Liver (tissue), 9 donors: ENCODE results near the gene DDAH2. TPM values are rescaled to one million over a fixed set of nuclear protein-coding genes. Genes with fewer than 3 reads are reported as not detected.

Experiments used
- DNase-seq: peaks from one replicate; pipeline ENCODE4 v3.0.0-alpha.2; 2017; ENCODE audit warnings: low spot score
- H3K27ac ChIP-seq, 2 donors: one replicate each; pipeline ENCODE4 v1.7.0; 2013; ENCODE audit warnings: inconsistent platforms in 2 of 2, low read length in 2 of 2, control low read depth in 1 of 2, low read depth in 1 of 2, mild to moderate bottlenecking in 1 of 2
- H3K27me3 ChIP-seq, 4 donors: one replicate each; pipeline versions ENCODE4 v1.6.1 to v1.7.0; 2013; ENCODE audit warnings: low read length in 3 of 4, inconsistent platforms in 1 of 4, mild to moderate bottlenecking in 1 of 4, moderate library complexity in 1 of 4; ENCODE audit not compliant: control insufficient read depth in 4 of 4, insufficient read depth in 4 of 4
- H3K36me3 ChIP-seq, 4 donors: one replicate each; pipeline versions ENCODE4 v1.6.1 to v1.7.0; 2013; ENCODE audit warnings: low read length in 3 of 4, mild to moderate bottlenecking in 3 of 4, low read depth in 1 of 4, moderate library complexity in 1 of 4; ENCODE audit not compliant: control insufficient read depth in 4 of 4, insufficient read depth in 3 of 4
- H3K4me1 ChIP-seq, 4 donors: one replicate each; pipeline versions ENCODE4 v1.6.1 to v1.7.0; 2013; ENCODE audit warnings: low read length in 3 of 4, mild to moderate bottlenecking in 3 of 4, moderate library complexity in 1 of 4; ENCODE audit not compliant: control insufficient read depth in 4 of 4, insufficient read depth in 4 of 4
- H3K4me3 ChIP-seq, 3 donors: one replicate each; pipeline versions ENCODE4 v1.6.1 to v1.7.0; 2013; ENCODE audit warnings: low read length in 3 of 3, control low read depth in 1 of 3, low read depth in 1 of 3, mild to moderate bottlenecking in 1 of 3
- H3K9ac ChIP-seq, 2 donors: one replicate each; pipeline ENCODE4 v1.7.0; 2013; ENCODE audit warnings: low read length in 2 of 2, mild to moderate bottlenecking in 2 of 2, moderate library complexity in 2 of 2, control low read depth in 1 of 2, low read depth in 1 of 2
- H3K9me3 ChIP-seq, 4 donors: one replicate each; pipeline versions ENCODE4 v1.6.1 to v1.7.0; 2013; ENCODE audit warnings: low read length in 3 of 4; ENCODE audit not compliant: control insufficient read depth in 4 of 4
- ATF3 ChIP-seq: IDR thresholded peaks from 2 replicates; pipeline ENCODE4 v1.6.1; 2016; ENCODE audit warnings: antibody characterized with exemption
- CTCF ChIP-seq: fragments of 150-350 bp; IDR thresholded peaks from 2 replicates; pipeline ENCODE4 v1.5.1; 2017; ENCODE audit warnings: improper control_type of control experiment, low read depth, low read length; ENCODE audit not compliant: missing input control
- EGR1 ChIP-seq, 2 donors: IDR thresholded peaks; 2 replicates each; pipeline ENCODE4 v1.6.1; 2016 to 2018; ENCODE audit warnings: antibody characterized with exemption in 2 of 2, low read depth in 2 of 2
- FOXA1 ChIP-seq: IDR thresholded peaks from 2 replicates; pipeline ENCODE4 v1.6.1; 2016; ENCODE audit warnings: antibody characterized with exemption
- FOXA2 ChIP-seq: IDR thresholded peaks from 2 replicates; pipeline ENCODE4 v1.6.1; 2016; ENCODE audit warnings: antibody characterized with exemption
- GABPA ChIP-seq, 2 donors: IDR thresholded peaks in 1 of 2; conservative IDR thresholded peaks in 1 of 2; 2 replicates each; pipeline ENCODE4 v1.6.1; 2016; ENCODE audit warnings: antibody characterized with exemption in 2 of 2, mild to moderate bottlenecking in 1 of 2, moderate library complexity in 1 of 2
- HNF4A ChIP-seq, 2 donors: conservative IDR thresholded peaks; 2 replicates each; pipeline ENCODE4 v1.6.1; 2016; ENCODE audit warnings: antibody characterized with exemption in 2 of 2, mild to moderate bottlenecking in 2 of 2
- HNF4G ChIP-seq: IDR thresholded peaks from 2 replicates; pipeline ENCODE4 v1.6.1; 2016; ENCODE audit warnings: antibody characterized with exemption
- JUND ChIP-seq, 2 donors: IDR thresholded peaks; 2 replicates each; pipeline ENCODE4 v1.6.1; 2016; ENCODE audit warnings: antibody characterized with exemption in 2 of 2
- NR2F2 ChIP-seq: IDR thresholded peaks from 2 replicates; pipeline ENCODE4 v1.6.1; 2016; ENCODE audit warnings: antibody characterized with exemption
- RAD21 ChIP-seq, 2 donors: IDR thresholded peaks; 2 replicates each; pipeline ENCODE4 v1.6.1; 2016; ENCODE audit warnings: antibody characterized with exemption in 2 of 2, mild to moderate bottlenecking in 2 of 2
- RXRA ChIP-seq, 2 donors: IDR thresholded peaks; 2 replicates each; pipeline ENCODE4 v1.6.1; 2017 to 2018; ENCODE audit warnings: antibody characterized with exemption in 2 of 2, mild to moderate bottlenecking in 1 of 2
- SP1 ChIP-seq: IDR thresholded peaks from 2 replicates; pipeline ENCODE4 v1.6.1; 2018; ENCODE audit warnings: antibody characterized with exemption, mild to moderate bottlenecking
- TAF1 ChIP-seq: conservative IDR thresholded peaks from 2 replicates; pipeline ENCODE4 v1.6.1; 2016; ENCODE audit warnings: antibody characterized with exemption, mild to moderate bottlenecking
- YY1 ChIP-seq: IDR thresholded peaks from 2 replicates; pipeline ENCODE4 v1.6.1; 2016; ENCODE audit warnings: antibody characterized with exemption, mild to moderate bottlenecking
- ZBTB33 ChIP-seq: IDR thresholded peaks from 2 replicates; pipeline ENCODE4 v1.6.1; 2016; ENCODE audit warnings: antibody characterized with exemption
- WGBS: extraction: QIAGEN DNeasy Blood & Tissue Kit; methylation state at CpG from one replicate; pipeline ENCODE4 v1.1.7; 2013; 5-methylcytosine and 5-hydroxymethylcytosine counted together
- polyA plus RNA-seq, 2 donors: library from polyadenylated mRNA; stranded (reverse) in 1 of 2; unstranded in 1 of 2; fragments of 200-250 nt in 1 of 2; fragments of >200 nt in 1 of 2; fragmentation: Nextera tagmentation in 1 of 2; extraction: Ambion mirVana in 1 of 2; gene quantifications; one replicate each; pipeline versions ENCODE4 v1.2.1 to v1.2.3, GENCODE V29; 2013 to 2015
- total RNA-seq, 2 donors: library from RNA; depleted of rRNA; stranded (reverse); fragments of >200 nt; gene quantifications; one replicate each; pipeline ENCODE4 v1.2.3, GENCODE V29; 2014
- TF ChIP-seq, protein P1 (sequence below): IDR thresholded peaks from 2 replicates; pipeline ENCODE4 v1.6.1; 2016; ENCODE audit warnings: antibody characterized with exemption
- TF ChIP-seq, protein P2 (sequence below): IDR thresholded peaks from 2 replicates; pipeline ENCODE4 v1.6.1; 2016; ENCODE audit warnings: antibody characterized with exemption, mild to moderate bottlenecking
- donor health status: healthy.
- donor health status: healthy.
- donor health status: healthy.
- donor health status: healthy.
- donor health status: healthy.

DDAH2 gene
- total and polyA plus RNA-seq, 4 donors, result 19.8 to 31.4 (median 23.2) TPM

DNA sequence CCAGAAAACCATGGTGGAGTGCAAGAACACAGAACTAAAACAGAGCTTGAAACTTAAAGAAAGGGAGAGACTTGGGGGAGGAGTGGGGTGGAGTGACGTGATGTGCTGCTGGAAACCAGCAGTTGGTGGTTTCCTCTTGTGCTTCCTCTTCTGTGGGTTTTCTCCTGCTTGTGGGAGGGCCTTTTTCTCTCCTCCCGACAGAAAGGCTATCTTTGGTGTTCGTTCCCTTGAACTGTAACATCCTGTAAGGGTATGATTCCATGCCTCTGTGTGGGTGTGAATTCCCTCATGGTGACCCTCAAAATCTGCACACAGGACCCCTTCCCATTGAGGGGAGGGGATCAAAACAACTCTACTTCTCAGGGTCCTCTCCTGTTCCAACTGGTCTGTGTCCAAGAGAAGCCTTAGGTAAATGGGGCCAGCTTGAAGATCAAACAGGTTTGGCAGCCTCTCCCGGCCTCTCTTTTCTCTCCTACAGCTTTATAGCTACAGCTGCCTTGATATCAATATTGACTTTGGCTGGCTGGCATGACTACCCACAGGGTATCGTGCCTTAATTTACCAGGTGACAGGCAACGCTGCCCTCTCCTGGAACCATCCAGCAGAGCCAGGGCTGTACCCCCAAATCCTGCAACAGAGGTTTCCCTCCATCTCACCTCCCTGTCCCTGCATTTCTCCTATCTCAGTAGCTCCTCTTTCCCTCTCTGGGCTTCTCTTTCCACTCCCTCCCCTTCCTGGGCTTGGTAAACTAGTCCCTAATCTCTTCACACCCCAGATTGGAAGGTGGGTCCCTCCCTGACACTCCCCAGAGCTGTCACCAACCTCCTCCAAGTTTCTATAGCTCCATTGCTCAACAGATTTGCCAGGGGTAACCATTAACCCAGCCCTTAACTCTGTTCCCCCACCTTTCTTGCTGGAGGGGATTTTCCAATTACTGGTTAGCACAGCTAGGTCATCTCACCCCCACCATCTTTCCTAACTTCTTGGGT, 9.2 kb upstream of the DDAH2 start:
- peaks cover 22 to 60% (median 46%) of the 10 kb centered on the region in 4 donors for H3K4me1 ChIP-seq
- H3K9ac ChIP-seq, result peak overlapping the region; percentile 3 to 74
- peak; percentile 56 for DNase-seq
- H3K36me3 ChIP-seq, result peaks cover 2 to 8% (median 6%) of the 10 kb centered on the region in 4 donors
- H3K9me3 ChIP-seq, result no peaks in the 10 kb centered on the region
- TF ChIP-seq RXRA (IDR thresholded peaks at IDR 0.05), result peak in 1 of 2 donors; percentile 3
- TF ChIP-seq, protein P1, sequence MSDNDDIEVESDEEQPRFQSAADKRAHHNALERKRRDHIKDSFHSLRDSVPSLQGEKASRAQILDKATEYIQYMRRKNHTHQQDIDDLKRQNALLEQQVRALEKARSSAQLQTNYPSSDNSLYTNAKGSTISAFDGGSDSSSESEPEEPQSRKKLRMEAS, result no peak
- peak; percentile 83 for TF ChIP-seq FOXA2
- TF ChIP-seq JUND (IDR thresholded peaks at IDR 0.05), result peak in 1 of 2 donors; percentile 5
- TF ChIP-seq NR2F2, result peak; percentile 63
- no peak for TF ChIP-seq YY1
- TF ChIP-seq, protein P2, sequence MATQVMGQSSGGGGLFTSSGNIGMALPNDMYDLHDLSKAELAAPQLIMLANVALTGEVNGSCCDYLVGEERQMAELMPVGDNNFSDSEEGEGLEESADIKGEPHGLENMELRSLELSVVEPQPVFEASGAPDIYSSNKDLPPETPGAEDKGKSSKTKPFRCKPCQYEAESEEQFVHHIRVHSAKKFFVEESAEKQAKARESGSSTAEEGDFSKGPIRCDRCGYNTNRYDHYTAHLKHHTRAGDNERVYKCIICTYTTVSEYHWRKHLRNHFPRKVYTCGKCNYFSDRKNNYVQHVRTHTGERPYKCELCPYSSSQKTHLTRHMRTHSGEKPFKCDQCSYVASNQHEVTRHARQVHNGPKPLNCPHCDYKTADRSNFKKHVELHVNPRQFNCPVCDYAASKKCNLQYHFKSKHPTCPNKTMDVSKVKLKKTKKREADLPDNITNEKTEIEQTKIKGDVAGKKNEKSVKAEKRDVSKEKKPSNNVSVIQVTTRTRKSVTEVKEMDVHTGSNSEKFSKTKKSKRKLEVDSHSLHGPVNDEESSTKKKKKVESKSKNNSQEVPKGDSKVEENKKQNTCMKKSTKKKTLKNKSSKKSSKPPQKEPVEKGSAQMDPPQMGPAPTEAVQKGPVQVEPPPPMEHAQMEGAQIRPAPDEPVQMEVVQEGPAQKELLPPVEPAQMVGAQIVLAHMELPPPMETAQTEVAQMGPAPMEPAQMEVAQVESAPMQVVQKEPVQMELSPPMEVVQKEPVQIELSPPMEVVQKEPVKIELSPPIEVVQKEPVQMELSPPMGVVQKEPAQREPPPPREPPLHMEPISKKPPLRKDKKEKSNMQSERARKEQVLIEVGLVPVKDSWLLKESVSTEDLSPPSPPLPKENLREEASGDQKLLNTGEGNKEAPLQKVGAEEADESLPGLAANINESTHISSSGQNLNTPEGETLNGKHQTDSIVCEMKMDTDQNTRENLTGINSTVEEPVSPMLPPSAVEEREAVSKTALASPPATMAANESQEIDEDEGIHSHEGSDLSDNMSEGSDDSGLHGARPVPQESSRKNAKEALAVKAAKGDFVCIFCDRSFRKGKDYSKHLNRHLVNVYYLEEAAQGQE, result no peak
- TF ChIP-seq HNF4A (conservative IDR thresholded peaks at IDR 0.05), result peak; percentile 10 to 31
- TF ChIP-seq TAF1, result no peak
- no peak for TF ChIP-seq ATF3
- no peak for TF ChIP-seq HNF4G
- TF ChIP-seq ZBTB33, result peak; percentile 1
- peak; percentile 67 for TF ChIP-seq FOXA1
- peak; percentile 37 for TF ChIP-seq SP1
- TF ChIP-seq CTCF, result peak; percentile 23
- TF ChIP-seq EGR1 (IDR thresholded peaks at IDR 0.05; ENCODE audit: low read depth in 2 of 2), result peak in 1 of 2 donors; percentile 9
- no peak for TF ChIP-seq GABPA (IDR thresholded peaks at IDR 0.05 in 1 of 2, conservative IDR thresholded peaks at IDR 0.05 in 1 of 2)
- peak; percentile 40 to 51 for TF ChIP-seq RAD21 (IDR thresholded peaks at IDR 0.05)
- no peak overlapping the region for H3K4me3 ChIP-seq
- H3K27me3 ChIP-seq, result no peaks in the 10 kb centered on the region
- H3K27ac ChIP-seq, result peak overlapping the region; percentile 85 to 90
- 9% methylated on average over 6 of the region's 6 CpGs for WGBS
